BLaER1 treated with 17β-estradiol and CSF1 and Interleukin-3, amounts not matched to agents 10 nM and 100 nM (cell line): Measurements from ENCODE around the gene CCDC141.

ENCODE experiments used
- H3K27ac ChIP-seq, 11 experiments: shearing (Covaris generic); formaldehyde crosslinking; 2 replicates each; pipeline ENCODE4 v1.8.1; 2022
- H3K27me3 ChIP-seq, 11 experiments: shearing (Covaris generic); formaldehyde crosslinking; 2 replicates each; pipeline ENCODE4 v1.8.1; 2022
- H3K36me3 ChIP-seq, 11 experiments: shearing (Covaris generic); formaldehyde crosslinking; 2 replicates each; pipeline ENCODE4 v1.8.1; 2022
- H3K4me1 ChIP-seq, 10 experiments: shearing (Covaris generic); formaldehyde crosslinking; 2 replicates each; pipeline ENCODE4 v1.8.1; 2022
- H3K4me2 ChIP-seq, 11 experiments: shearing (Covaris generic); formaldehyde crosslinking; 2 replicates each; pipeline ENCODE4 v1.8.1; 2022
- H3K4me3 ChIP-seq, 10 experiments: shearing (Covaris generic); formaldehyde crosslinking; 2 replicates each; pipeline ENCODE4 v1.8.1; 2022
- H3K9ac ChIP-seq, 11 experiments: shearing (Covaris generic); formaldehyde crosslinking; 2 replicates each; pipeline ENCODE4 v1.8.1; 2022
- H3K9me3 ChIP-seq, 11 experiments: shearing (Covaris generic); formaldehyde crosslinking; replicated peaks in 1 of 11; 2 replicates each; pipeline ENCODE4 v1.8.1; 2022
- H4K20me1 ChIP-seq, 11 experiments: shearing (Covaris generic); formaldehyde crosslinking; 2 replicates each; pipeline ENCODE4 v1.8.1; 2022
- Cebpa-rat ChIP-seq, 11 experiments: shearing (Covaris generic); IDR thresholded peaks; 2 replicates each; pipeline ENCODE4 v1.8.1; 2022

Gene CCDC141

DNA sequence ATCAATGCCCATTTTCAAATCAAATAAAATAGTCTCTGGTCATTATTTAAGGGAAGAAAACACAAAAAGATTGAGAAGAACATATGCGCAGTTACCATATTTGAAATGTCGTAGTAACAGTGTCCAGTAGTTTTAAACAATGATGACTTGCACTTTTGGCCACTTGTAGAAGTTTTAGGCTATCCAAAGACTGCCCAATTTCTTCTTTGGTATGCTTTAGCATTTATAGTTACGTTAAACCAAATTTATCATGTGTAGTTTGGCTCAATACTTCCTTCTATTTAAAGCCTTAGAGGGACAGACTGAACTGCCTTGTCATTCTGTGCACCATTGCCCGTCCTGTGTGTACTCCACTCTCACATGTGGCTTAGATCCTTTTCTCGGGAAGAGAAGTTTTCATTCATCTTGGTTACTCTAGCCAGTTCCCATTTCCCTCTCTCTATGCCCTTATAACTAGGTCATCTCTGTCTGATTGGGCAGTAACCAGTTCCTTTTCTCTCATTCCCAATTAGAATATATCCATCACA, 157.9 kb downstream of the CCDC141 start:
- Histone ChIP-seq H3K27ac (no peak overlapping the region), H3K4me2 (peak overlapping the region in 1 of 11 experiments; percentile 13; a peak in 1 of 22 replicates)

DNA sequence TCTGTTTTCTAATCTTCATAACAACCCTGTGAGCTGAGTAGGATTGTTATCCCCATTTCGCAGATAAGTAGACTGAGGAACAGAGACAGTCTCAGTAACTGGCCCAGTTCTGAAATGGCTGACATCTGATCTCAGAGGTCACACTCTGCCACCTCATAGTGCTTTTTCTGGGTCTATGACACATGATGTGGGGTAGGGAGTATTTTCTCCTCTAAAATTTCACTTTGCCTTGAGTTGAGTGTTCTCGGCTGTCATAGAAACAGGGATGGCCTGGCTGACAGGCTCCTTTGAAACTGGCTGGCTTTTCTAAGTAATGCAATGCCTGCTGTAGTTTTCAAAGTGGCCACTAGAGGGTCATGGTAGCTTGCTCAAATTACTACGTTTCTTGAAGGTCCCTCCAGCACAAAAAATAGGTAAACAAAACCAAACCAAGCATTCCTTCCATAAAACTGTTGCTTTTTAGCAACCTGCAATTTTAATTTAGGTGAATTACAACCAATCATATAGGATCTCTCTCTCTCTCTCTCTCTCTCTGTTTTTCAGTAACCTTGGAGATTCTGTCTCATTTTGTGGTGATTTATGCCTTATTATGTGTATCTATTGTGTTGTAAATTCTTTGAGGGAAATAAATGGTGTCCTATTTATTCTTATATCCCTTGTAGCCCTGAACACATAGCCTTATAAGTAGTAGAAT, 158.5 kb downstream of the CCDC141 start:
- Histone ChIP-seq H3K27me3 (no peaks in the 10 kb centered on the region), H3K4me2 (0 out of 22 replicates have a peak overlapping the region, but pooled peaks of 1 of the 11 experiments have one; percentile 13), H3K9me3 (no peaks in the 10 kb centered on the region), H3K4me3 (no peak overlapping the region), H3K4me1 (peaks cover 0 to 7% (median 0%) of the 10 kb centered on the region in 10 experiments; a peak in 1 of 20 replicates), H3K27ac (no peak overlapping the region), H4K20me1 (no peaks in the 10 kb centered on the region), H3K36me3 (no peaks in the 10 kb centered on the region), H3K9ac (no peak overlapping the region)
- TF ChIP-seq Cebpa-rat (IDR thresholded peaks at IDR 0.05): no peak

More for the DNA sequence above, 157.9 kb downstream of the CCDC141 start:
- no peak overlapping the region for H3K4me3 ChIP-seq
- H3K36me3 ChIP-seq: no peaks in the 10 kb centered on the region
- H4K20me1 ChIP-seq: no peaks in the 10 kb centered on the region
- no peaks in the 10 kb centered on the region for H3K9me3 ChIP-seq
- H3K27me3 ChIP-seq: no peaks in the 10 kb centered on the region
- H3K9ac ChIP-seq: no peak overlapping the region
- H3K4me1 ChIP-seq: peaks cover 0 to 7% (median 0%) of the 10 kb centered on the region in 10 experiments; a peak in 1 of 20 replicates
- TF ChIP-seq Cebpa-rat (IDR thresholded peaks at IDR 0.05): no peak

DNA sequence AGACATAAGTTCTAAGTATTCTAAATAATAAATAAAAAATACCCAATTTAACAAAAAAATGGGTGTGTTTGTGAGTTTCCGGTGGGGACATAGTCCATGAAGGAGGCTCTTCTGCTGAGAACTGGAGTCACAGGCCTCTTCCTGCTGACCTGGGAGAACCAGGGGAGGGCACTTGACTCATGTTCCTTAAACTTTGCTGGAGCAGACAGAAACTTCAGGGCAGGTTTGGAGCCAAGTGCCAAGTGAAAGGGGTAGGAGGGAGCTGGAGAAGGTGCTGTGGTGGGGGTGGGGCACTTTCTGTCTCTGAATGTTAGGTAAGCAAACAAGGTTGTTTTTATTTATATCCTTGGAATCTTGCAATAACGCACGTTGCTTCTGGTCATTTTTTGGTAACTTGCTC, 163.9 kb downstream of the CCDC141 start:
- H3K9ac ChIP-seq: no peak overlapping the region
- no peaks in the 10 kb centered on the region for H4K20me1 ChIP-seq
- H3K27ac ChIP-seq: no peak overlapping the region
- no peak overlapping the region for H3K4me2 ChIP-seq
- no peaks in the 10 kb centered on the region for H3K36me3 ChIP-seq
- H3K9me3 ChIP-seq: no peaks in the 10 kb centered on the region
- no peak for TF ChIP-seq Cebpa-rat (IDR thresholded peaks at IDR 0.05)
- no peaks in the 10 kb centered on the region for H3K4me1 ChIP-seq
- no peak overlapping the region for H3K4me3 ChIP-seq
- H3K27me3 ChIP-seq: no peaks in the 10 kb centered on the region

DNA sequence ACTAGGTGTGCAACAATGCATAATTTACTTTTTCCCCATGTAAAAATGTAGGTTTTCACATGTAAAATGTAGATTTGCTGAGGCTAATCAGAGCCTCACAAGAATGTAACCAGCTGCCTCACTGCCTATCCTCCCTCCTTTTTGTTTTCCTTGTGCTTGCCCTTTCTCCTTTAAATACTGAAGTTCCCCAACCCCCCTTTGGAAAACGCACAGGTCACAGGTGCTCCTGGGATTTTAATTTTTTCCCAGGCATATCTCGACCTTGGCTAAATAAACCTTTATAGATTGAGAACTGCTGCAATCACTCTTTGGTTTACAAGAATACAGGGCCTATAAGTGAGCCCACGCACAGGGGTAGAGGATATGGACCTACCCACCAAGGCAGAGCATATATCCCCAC, 165.5 kb downstream of the CCDC141 start:
- Histone ChIP-seq H3K9me3 (no peaks in the 10 kb centered on the region), H3K27ac (no peak overlapping the region), H3K4me1 (no peaks in the 10 kb centered on the region), H3K27me3 (no peaks in the 10 kb centered on the region), H3K36me3 (no peaks in the 10 kb centered on the region), H4K20me1 (no peaks in the 10 kb centered on the region), H3K9ac (no peak overlapping the region), H3K4me3 (no peak overlapping the region), H3K4me2 (no peak overlapping the region)
- TF ChIP-seq Cebpa-rat (IDR thresholded peaks at IDR 0.05): no peak

DNA sequence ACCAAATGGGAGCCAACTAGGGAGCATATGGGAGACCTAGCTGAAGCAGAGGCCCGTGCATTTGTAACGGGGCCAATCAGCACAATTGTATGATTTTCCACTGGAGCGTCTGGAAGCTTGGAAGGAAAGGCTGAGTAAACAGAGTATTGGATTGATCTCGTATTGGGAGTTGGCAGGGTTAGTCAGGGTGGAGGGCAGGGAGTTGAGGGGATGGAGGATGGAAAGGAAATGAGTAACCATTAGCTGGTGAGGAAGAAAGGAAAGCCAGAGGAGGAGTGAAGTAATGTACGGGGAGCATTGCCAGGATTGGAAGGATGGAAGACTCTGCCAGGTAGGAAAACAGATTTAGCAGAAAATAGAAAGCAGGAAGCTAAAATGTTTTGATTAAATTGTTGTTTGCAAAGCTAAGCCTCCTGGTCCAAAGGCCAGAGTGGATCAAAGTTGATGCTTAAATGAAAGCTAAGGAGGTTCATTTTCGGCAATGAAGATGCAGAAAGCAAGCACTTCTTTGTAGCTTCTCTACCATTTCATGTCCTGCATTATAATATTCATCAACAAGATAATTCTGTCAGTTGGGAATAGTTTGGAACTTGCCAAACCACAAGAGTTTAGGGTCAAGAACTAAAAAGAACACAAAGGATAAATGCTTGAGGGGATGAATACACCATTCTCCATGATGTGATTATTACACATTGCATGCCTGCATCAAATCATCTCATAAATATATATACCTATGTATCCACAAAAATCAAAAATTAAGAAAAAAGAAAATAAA, 167.1 kb downstream of the CCDC141 start:
- no peaks in the 10 kb centered on the region for H3K4me1 ChIP-seq
- H3K27ac ChIP-seq: no peak overlapping the region
- H3K36me3 ChIP-seq: no peaks in the 10 kb centered on the region
- H3K4me2 ChIP-seq: no peak overlapping the region
- TF ChIP-seq Cebpa-rat (IDR thresholded peaks at IDR 0.05): no peak
- H3K27me3 ChIP-seq: no peaks in the 10 kb centered on the region
- H3K4me3 ChIP-seq: no peak overlapping the region
- no peaks in the 10 kb centered on the region for H3K9me3 ChIP-seq
- no peaks in the 10 kb centered on the region for H4K20me1 ChIP-seq
- no peak overlapping the region for H3K9ac ChIP-seq

DNA sequence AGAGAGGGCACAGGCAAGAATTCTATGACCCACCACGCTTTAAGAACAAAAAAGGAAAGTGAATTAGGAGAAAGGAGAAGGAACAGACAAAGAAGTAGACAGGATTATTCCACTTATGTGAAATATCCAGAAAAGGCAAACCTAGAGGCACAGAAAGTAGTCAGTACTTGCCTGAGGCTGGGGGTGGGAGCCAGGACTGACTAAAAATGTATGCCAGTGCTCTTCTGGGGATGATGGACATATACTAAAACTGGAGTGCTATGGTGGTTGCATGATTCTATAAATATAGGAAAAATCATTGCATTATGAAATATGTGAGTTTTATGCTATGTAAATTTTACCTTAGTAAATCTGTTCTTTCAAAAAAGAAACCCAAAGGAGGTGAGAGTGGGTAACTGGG, 168.9 kb downstream of the CCDC141 start:
- no peak overlapping the region for H3K9ac ChIP-seq
- no peak for TF ChIP-seq Cebpa-rat (IDR thresholded peaks at IDR 0.05)
- H3K4me2 ChIP-seq: no peak overlapping the region
- H3K27ac ChIP-seq: no peak overlapping the region
- H3K4me3 ChIP-seq: no peak overlapping the region
- H3K27me3 ChIP-seq: no peaks in the 10 kb centered on the region
- H4K20me1 ChIP-seq: no peaks in the 10 kb centered on the region
- no peaks in the 10 kb centered on the region for H3K36me3 ChIP-seq
- H3K9me3 ChIP-seq: no peaks in the 10 kb centered on the region
- H3K4me1 ChIP-seq: no peaks in the 10 kb centered on the region

DNA sequence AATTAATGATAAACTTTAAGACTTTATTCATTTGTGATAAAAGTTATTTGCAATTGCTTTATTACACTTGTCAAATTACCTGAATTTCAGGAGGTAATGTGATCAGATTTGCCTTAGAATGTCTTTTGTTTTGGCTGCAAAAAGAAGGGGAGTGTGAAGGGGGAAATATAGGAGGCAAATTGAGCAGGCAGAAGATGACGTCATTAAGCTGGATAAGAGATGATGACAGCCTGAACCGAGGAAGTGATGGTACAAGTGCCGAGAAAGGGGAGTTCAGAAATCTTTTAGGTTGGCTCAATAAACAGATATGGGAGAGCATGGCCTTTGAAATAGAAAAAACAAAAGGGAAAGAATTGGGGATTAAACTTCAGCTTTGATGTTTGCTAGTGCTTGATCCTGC, 169.7 kb downstream of the CCDC141 start:
- no peak overlapping the region for H3K27ac ChIP-seq
- H3K4me2 ChIP-seq: no peak overlapping the region
- no peaks in the 10 kb centered on the region for H3K27me3 ChIP-seq
- H3K9ac ChIP-seq: no peak overlapping the region
- TF ChIP-seq Cebpa-rat (IDR thresholded peaks at IDR 0.05): no peak
- no peak overlapping the region for H3K4me3 ChIP-seq
- no peaks in the 10 kb centered on the region for H4K20me1 ChIP-seq
- H3K36me3 ChIP-seq: no peaks in the 10 kb centered on the region
- no peaks in the 10 kb centered on the region for H3K4me1 ChIP-seq
- no peaks in the 10 kb centered on the region for H3K9me3 ChIP-seq

DNA sequence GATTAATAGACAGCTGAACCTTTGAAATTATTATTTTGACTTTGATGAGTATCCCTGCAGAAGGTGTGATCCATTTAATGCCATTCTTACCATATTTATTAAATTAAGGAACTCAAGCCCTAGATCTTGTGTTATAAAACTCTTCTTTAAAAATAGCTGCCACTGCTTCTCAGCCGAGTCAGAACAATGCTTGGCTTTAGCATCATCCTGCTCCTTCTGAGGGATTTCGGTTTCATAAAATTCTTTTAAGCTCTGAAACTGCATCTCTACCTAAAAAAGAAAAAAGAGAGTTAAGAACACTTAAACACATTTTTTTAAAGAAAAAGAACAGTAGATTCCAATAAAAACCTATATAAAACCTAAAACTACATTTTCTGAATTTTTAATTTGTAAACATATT, 172.1 kb downstream of the CCDC141 start:
- Histone ChIP-seq H3K9me3 (no peaks in the 10 kb centered on the region), H3K9ac (no peak overlapping the region), H3K4me3 (no peak overlapping the region), H3K36me3 (no peaks in the 10 kb centered on the region), H4K20me1 (no peaks in the 10 kb centered on the region), H3K4me1 (no peaks in the 10 kb centered on the region), H3K27me3 (no peaks in the 10 kb centered on the region), H3K27ac (no peak overlapping the region), H3K4me2 (no peak overlapping the region)
- no peak for TF ChIP-seq Cebpa-rat (IDR thresholded peaks at IDR 0.05)

DNA sequence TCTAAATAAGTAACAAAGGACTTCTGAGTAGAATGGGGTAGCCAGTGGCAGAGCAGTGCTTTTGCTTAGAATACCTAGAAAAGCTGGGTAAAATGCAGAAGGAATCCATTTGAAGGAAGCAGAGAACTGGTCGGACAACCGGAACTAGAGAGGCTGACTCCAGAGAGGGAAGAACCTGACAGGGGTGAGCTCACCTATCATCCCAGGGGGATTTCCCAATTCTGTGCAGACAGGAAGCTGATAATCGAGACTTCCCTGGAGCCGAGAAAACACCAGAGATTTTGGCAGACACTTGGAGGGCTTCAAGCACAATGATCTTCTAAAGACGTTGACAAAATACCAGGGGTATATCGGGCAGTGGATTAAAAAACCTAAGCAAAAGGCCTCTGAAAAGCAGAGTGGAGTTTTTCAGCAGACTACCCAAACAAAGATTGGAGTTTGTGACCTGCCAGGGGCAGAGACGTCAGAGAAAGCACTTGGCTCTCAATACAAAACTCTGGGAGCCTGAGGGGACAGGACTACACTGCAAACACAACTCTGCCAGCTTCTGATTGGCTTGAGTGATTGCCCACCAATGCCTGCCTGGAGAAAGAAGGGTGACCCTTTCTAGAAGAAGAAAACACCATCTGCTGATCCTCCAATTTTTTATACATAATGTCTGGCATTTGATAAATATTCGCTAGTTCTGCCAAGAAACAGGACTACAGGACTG, 175.3 kb downstream of the CCDC141 start:
- Histone ChIP-seq H4K20me1 (no peaks in the 10 kb centered on the region), H3K9me3 (no peaks in the 10 kb centered on the region), H3K27me3 (no peaks in the 10 kb centered on the region), H3K4me1 (no peaks in the 10 kb centered on the region), H3K36me3 (no peaks in the 10 kb centered on the region), H3K4me2 (no peak overlapping the region), H3K9ac (no peak overlapping the region), H3K4me3 (no peak overlapping the region), H3K27ac (no peak overlapping the region)
- no peak for TF ChIP-seq Cebpa-rat (IDR thresholded peaks at IDR 0.05)
